ENCODE data around the gene ZMYND8.

- TF ChIP-seq CTCF (conservative IDR thresholded peaks at IDR 0.05; ENCODE audit: low read depth, low read length) (no peak), MAFK (IDR thresholded peaks at IDR 0.05; ENCODE audit: low read depth, low read length) (no peak), BHLHE40 (IDR thresholded peaks at IDR 0.05; ENCODE audit: low read depth, low read length) (no peak), RAD21 (IDR thresholded peaks at IDR 0.05; ENCODE audit: low read length) (no peak), USF2 (IDR thresholded peaks at IDR 0.05; ENCODE audit: low read depth, low read length) (no peak), POLR2A (IDR thresholded peaks at IDR 0.05; ENCODE audit: low read depth, low read length) (no peak)
These were observed 138.7 kb downstream of the ZMYND8 start for GRCh38 chr20:47217482-47218446.

All from IMR-90 (cell line).